ENCODE measurements around the gene TRABD.
"Not testable (repeated sequence)": the region's sequence is repeated elsewhere in the genome, so short reads cannot be mapped to it uniquely, and the experiment has no call there.

TRABD gene

DNA sequence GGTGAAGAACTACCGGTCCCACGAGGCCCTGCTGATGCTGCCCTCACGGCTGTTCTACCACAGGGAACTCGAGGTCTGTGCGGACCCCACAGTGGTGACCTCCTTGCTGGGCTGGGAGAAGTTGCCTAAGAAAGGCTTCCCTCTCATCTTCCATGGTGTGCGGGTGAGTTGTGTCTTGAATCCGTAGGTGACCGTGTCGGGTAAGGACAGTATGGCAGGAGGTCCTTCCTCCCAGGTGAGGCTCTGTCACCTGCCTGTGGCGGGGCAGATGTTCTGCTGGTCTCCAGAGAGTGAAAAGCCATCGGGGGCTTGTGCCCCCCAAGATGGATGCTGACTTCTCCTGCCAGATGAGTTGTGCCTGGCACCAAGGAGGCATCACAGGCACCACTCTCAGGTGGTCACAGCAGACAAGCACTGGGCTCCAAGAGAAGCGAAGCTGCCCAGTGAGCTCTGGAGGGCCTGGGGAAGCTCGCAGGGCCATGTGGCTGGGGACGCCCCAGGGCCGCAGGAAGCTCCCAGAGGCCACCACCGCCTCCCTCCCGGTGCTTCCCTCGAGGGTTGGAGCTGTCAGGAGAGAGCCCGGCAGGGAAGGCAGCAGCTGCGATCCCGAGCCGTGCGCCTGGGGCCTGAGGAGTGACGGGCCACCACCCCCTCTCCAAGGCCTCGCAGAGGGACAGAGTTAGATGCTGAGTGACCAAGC lies 32.5 kb upstream of the TRABD start:
- DNase-seq: no peak

DNA sequence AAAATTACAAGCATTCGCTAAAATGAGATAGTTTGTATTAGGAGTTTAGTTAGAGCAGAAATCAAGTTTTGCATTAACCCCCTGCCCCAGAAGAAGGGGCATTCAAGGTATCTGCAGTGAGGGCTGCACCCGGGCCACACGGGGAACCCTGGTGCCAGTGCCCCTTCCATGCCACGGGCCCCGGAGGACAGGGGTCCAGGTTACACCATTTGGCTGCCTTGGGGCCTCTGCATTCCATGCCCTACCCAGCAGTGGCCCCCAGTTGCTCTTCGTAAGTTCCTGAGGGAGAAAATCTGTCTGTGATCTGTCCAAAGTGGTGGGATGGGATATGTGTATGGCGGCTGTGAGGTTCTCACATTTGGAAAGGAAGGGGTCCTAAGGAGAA lies 32.0 kb upstream of the TRABD start:
- no peak for DNase-seq

DNA sequence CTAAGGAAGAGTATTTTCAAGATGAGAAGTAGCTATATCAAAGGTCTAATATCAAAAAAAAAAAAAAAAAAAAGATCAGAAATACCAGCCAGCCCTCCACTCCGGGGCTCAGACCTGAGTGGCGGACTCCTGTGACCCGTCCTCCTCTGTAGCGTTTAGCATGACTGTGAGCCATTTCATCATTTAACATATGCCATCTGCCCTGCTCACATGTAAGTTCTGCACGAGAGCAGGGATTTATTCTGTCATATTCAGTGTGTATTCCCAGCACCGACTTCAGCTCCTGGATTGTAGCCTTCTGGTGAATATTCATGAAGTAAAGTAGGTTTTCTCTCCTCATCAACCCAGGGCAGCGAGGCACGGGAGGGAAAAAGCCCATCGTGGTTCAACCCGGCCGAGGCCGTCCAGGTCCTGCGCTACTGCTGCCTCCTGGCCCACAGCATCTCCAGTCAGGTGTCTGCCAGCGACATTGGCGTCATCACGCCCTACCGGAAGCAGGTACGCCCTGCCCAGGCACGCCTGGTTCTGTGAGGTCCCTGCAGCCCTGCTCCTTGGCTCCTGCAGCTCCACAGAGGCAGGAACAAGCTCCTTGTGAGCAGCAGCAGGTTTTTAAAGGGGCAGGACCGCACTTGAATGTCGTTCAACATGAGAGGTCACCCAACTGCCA lies 27.9 kb upstream of the TRABD start:
- DNase-seq: no peak

DNA sequence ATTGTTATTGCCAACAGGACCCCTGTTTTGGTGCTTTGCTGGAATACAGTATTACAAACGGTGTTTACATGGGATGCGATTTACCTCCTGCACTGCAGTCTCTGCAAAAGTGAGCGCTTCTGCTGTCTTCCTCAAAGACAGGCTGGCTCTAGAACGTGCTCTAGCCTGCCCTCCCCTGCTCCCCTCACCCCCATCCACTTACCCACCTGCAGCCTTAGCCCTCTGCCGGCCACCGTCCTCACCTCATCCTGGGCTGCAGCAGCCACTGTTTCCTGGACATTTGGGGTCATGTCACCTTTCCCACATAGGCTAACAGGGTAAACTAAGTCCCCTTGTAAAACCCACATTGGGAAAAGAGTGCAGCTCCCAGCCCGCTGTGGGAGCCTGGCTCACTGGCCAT lies 24.8 kb upstream of the TRABD start:
- no peak for DNase-seq

DNA sequence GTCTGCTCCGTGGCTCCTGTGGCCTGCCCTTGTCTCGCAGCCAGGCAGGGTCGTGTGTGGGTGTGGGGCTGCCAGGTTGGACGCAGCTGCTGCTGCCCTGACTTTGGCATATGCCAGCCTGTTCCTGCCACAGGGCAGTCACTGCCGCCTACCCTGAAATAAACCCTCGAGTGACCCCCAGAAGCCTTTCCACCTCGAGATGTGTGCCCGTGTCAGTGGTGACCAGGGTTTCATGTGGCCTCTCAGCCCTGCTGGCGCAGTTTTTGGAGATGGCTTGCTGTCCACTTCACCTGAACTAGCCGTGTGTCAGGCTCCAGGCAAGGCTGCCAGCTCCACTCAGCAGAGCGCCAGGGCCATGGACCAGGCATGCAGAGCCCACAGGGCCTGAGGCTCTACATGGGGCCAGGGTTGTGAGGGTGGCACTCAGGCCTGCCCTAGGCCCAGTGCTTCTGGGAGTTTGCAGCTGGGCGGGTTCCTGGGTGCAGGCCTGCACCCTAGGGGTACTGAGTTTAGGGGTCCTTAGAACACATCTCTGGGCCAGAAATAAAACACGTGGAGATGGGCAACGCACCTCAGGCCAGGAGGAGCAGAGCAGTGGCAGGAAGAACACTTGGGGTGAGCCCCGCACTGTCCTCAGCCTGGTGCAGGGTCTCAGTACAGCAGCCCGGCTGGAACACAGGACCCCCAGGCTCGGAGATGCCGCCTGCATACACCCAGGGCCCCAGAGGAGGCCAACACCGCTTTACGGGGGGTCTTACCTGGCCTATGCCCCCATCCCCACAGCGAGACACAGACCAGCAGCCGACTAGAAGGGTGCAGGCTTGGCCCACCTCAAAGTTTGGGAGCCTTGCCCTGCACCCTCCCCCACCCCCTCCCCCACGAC lies 24.0 kb upstream of the TRABD start:
- no peak for DNase-seq

DNA sequence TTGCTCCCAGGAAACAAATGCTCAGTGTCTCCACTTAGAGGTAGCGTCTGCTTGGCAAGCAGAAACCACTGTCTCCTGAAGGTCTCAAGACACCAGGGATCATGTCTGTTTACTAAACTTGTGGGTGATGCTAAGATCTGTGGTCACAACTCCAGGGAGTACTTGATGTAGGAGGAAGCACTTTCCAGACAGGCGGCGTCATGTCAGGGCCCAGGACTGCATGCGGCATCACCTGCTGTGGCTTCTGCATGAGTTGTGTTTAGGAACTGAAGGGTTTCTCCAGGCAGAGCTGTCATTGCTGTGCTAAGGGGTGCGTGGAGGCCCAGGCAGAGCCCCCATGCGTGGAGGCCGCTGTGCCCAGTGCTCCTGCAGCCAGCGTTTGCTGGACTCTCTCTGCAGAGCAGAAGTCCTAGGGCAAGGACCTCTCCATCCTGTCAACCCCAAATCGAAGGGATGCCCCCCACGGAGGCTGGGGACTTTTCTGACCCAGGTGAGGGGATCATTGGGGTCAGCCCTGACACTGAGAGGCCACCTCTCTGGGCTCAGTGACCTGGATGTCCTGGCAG lies 23.2 kb upstream of the TRABD start:
- no peak for DNase-seq

DNA sequence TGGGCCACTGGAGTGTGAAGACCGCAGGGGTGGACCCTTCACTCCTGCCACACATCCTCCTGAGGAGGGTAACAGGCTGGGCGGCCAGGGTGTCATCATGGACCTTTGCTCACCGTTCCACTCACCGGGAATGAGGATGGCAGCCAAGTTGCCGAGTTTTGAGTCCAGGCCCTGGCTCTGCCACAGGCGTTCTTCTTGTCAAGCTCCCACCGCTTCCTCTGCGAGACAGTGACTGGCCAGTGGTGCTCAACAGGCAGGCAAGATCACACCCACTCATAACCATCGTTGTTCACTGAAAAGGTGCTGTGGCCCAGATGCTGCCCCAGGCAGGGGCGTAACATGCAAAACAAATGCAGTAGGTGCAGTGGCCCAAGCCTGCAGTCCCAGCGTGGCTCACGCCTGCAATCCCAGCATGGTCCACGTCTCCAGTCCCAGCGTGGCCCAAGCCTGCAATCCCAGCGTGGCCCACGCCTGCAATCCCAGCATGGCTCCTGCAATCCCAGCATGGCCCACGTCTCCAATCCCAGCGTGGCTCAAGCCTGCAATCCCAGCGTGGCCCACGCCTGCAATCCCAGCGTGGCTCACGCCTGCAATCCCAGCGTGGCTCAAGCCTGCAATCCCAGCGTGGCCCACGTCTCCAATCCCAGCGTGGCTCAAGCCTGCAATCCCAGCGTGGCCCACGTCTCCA lies 20.1 kb upstream of the TRABD start:
- DNase-seq: no peak

DNA sequence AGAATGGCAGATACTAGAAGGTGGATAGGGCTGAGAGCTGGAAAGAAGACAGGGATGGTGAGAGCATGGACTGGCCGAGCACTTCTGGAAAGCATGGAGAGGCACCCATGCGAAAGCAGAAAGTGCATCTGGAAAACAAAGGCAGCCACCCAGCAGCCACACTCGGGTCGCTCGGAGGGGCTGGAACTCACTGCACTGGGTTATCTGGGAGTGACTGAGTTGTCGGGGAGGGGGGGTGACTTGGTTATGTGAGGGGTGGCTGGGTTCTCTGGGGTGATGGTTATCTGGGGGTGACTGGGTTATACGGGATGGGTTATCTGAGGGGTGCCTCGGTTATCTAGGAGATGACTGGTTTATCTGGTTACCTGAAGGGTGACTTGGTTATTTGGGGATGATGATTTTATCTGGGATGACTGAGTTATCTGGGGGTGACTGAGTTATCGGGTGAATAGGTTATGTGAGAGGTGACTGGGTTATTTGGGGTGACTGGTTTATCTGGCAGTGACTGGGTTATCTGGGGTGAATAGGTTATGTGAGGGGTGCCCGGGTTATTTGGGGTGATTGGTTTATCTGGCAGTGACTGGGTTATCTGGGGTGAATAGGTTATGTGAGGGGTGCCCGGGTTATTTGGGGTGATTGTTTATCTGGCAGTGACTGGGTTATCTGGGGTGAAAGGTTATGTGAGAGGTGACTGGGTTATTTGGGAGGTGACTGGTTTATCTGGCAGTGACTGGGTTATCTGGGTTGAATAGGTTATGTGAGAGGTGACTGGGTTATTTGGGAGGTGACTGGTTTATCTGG lies 17.8 kb upstream of the TRABD start:
- DNase-seq: no peak

DNA sequence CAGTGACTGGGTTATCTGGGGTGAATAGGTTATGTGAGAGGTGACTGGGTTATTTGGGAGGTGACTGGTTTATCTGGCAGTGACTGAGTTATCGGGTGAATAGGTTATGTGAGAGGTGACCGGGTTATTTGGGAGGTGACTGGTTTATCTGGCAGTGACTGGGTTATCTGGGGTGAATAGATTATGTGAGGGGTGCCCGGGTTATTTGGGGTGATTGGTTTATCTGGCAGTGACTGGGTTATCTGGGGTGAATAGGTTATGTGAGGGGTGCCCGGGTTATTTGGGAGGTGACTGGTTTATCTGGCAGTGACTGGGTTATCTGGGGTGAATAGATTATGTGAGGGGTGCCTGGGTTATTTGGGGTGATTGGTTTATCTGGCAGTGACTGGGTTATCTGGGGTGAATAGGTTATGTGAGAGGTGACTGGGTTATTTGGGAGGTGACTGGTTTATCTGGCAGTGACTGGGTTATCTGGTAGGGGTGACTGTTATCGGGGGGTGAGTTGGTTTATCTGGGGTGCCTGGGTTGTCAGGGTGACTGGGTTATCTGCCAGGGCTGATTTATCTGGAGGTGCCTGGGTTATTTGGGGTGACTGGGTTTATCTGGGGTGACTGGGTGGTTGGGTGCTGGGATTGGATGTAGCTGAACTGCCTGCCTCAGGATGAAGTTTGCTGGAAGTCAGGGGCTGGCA lies 17.1 kb upstream of the TRABD start:
- DNase-seq: not testable (repeated sequence)

DNA sequence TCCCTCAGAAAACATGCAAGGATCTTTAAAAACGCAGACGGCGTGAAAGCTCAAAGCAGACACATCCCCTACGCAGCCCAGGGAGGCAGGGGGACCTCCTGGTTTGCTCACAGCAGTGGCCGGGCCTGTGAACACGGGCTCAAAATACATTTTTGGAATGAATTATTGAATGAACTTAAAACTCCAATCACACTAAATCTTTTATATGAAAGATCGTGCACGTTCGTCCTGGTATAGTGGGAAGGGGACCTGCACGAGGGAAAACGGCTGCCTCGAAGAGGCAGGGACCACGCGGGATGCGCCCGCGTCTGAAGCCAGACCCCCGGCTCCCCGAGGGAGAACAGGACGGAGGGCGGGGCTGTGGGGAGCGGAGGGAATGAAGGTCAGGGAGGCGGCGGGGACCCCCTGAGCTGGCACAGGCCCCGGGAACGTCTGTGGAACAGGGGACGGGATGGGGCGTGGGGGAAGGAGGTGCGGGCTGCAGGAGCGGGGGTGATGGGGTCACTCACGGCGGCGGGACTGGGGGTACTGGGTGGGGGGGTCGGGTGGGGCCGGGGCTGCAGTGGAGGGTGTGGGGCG lies 16.4 kb upstream of the TRABD start:
- DNase-seq: no peak

DNA sequence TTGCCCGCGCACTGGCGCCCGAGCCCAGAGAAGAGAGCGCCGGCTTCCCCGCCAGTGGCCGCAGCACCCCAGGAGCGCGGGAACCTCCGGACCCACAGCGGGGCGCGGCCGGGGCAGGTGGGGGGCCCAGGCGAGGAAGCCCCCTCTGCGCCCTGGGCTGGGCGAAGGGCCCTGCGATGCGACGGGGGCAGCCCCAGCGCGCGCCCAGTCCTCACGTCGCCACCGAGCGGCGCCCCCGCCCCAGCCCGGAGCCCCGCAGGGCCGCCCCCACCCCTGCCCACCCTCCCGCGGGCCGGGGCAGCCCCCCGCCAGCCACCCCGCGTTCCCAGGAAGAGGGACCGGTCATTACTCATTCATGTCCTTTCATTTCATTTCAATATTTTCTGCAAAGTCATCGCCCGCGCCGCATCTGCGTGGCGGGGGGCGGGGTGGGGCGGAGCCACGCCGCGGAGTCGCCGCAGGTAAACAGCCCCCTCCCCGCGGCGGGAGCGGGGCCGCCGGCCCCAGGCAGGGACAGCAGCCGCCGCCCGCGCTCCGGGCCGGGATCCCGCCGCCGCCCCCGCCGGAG lies 15.9 kb upstream of the TRABD start:
- no peak for DNase-seq

DNA sequence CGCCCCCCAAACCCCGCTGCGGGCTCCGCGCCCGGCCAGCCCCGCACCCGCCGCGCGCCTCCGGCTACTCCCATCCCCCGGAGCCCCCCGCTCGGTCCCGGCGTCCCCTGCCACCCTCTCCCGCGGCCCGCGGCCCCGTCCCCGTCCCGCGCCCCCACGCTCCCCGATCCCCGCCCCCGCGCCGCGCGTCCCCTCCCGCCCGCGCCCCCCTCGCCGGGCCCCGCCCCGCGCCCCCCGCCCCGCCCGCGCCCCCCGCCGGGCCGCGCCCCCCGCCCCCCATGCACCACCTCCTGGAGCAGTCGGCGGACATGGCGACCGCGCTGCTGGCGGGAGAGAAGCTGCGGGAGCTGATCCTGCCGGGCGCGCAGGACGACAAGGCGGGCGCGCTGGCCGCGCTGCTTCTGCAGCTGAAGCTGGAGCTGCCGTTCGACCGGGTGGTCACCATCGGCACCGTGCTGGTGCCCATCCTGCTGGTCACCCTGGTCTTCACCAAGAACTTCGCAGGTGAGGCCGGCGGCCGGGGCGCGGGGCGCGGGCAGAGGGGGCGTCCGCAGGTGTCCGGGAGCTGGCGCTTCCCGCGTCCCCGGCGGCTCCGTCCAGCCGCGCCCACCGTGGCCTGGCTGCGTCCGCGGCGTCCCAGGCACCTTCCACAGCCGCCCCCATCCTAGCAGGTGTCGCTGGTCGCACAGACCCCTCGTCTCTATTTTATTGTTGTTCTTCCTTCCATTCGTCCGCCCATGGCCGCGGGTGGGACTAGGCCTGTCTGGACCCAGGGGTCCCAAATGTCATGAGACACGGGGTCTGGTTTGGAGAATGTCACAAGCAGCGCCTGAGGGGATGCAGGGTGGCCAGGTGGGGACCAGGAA lies 15.0 kb upstream of the TRABD start, which contains the start of gene PANX2:
PANX2 (plus strand) TSS at position 279 of the 866 bp plus-strand sequence; CDS start at position 279, 0 bp downstream.
- no peak for DNase-seq

DNA sequence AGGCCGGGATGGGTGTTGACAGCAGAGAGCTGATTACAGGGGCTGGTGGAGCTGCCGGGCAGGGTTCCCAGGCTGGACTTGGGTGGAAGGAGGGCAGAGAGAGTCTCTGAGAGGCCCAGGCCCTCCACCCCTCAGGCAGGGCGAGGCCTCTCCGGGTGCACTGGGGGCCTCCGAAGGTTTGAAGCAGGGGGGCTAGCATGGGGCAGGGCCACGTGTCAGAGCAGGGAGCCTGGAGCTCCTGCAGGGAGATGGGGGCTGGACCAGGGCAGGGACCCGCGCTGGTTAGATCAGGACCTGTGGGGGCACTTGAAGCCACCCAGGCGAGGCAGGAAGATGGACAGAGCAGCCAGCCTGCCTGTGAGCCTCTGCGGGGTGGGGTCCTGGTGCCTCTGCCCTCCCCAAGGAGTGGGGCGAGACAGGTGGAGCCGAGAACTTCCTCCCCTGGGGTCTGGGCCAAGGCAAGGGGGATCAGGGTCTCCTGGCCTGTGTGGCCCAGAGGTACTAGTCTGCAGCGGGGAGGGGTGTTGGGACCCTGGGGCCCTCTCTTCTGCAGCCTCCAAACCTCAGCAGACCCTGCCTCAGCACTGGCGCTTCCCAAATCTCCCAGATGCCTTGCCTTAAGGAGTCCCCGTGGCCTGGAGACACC lies 14.3 kb upstream of the TRABD start:
- DNase-seq: no peak

DNA sequence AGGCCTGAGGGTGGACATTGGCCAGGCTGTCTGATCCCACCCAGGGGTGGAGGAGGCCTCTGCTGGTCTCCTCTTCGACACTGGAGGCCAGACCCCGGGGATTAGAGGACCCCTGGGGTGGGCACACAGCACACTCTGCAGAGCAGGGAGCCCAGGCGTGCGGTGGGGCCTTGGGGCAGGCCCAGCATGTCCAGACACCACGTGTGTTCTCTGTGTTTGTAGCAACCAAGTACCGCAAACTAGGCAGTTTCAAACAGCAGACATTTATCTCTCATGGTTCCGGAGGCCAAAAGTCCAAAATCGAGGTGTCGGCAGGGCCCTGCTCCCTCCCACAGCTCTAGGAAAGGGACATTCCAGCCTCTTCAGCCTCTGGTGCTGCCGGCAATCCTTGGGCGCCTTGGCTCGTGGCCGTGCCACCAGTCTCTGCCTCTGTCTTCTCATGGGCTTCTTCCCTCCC lies 13.7 kb upstream of the TRABD start:
- DNase-seq: no peak

DNA sequence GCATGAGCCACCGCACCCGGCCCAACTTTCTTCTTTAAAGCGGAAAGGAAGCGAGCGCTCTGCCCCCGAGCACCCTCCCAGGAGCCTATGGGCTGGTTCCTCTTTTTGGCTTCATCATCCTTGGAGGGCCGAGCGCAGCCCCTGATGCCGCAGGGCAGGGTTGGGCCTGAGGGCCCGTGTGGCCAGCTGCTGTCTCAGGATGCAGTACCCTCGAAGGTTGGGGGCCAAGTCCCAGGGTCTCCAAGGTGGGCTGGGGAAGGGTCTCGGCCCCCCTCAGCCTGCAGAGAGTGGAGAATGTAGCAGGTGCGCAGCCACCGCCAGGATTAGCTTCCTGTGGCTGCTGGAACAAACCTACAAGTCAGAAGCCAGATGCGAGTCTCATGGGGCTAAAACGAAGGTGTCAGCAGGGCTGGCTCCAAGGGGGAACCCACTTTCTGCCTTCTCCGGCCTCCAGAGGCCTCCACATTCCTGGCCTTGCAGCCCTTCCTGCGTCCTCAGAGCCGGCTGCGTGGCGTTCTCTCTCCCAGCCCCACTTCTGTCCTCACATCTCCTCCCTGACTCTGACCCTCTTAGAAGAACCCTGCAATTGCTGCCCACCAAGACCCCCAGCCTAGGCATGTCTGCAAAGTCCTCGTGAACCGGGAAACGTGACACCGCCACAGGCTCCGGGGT lies 12.3 kb upstream of the TRABD start:
- DNase-seq: no peak

DNA sequence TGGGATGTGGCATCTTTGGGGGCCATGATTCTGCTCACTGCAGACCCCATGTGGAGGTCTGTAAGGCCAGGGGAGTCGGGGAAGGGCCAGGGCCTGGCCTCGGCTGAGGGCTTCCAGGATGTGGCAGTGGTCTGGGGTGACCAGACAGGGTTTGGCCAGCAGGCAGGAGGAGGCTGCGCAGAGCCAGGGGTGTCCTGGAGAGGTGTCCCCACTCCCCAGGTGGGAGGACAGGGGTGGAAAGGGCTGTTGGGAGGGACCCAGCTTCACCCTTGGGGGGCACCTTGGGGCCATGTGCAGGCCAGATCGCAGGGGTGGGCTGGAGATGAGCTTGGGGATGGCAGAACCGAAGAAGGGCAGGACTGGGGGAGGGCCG lies 11.7 kb upstream of the TRABD start:
- no peak for DNase-seq

DNA sequence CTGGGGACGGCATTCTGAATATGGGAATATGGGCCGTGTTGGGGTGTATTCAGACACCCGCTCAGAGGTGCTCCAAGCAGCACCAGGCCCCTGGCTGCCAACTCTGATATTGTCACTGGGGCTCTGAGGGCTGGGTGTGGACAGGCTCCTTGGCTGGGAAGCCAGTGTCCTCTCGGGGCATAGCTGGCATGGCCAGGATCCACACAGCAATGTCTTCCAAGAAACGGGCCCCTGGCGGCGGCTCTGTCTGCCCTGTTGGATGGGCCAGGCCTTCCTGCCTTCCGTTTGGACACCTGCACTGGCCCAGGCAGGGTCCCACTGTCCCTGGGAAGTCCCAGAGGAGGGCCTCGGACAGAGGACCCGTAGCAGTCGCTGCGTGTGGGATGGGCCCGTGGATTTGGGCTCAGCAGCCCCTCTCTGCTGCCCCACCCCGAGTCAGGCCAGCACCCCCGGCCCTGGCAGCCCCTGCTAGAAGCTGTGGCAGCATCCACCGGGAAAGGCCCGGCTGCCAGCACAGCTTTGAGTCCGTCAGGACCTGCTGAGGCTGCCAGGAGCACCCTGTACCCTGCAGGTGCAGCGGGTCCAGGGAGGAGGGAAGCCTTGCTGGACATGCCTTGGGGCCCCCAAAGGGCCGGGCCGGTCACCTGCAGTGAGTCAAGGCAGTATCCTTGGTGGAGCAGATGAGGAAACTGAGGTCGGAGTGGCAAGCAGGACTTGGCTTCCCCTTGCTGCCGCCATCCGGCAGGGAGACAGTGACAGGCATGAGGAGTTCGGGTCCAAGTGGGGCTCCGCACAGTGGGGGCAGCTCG lies 11.1 kb upstream of the TRABD start:
- no peak for DNase-seq

DNA sequence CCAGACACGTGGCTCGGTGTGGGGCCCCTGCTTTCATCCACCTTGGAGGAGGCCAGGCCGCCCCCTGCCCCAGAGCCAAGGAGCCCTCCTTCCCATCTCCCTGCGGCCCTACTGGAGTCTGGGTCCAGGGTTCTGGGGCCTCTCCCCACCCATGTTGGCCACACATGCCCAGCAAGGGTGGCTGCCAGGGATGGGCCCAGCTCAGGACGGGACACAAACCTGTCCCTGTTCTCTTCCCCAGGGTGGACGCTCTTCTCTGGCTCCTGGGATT lies 10.6 kb upstream of the TRABD start:
- no peak for DNase-seq

All from kidney glomerular epithelial cell (primary cell).